Natural killer cell (primary cell): ENCODE measurements around the gene ELP5. TPM values are rescaled to one million over a fixed set of nuclear protein-coding genes. Genes with fewer than 3 reads are reported as not detected.

Experiments
- ATAC-seq, 3 donors: fragments of 150-1000 bp in 2 of 3; fragments of 200-7000 bp in 1 of 3; cut with Tn5 transposase; 1 replicate in 1 of 3; 2 replicates in 2 of 3; pipeline ENCODE4 v1.10.0; 2021; ENCODE audit warnings: mild to moderate bottlenecking in 2 of 3, moderate library complexity in 2 of 3
- DNase-seq, 2 donors: peaks; one replicate each; pipeline versions ENCODE4 v3.0.0 to v3.0.0-alpha.2; 2013 to 2021; ENCODE audit warnings: mixed read lengths in 1 of 2
- H3K27ac ChIP-seq: one replicate; pipeline ENCODE4 v1.5.1; 2013; ENCODE audit warnings: mild to moderate bottlenecking, low read length
- H3K27me3 ChIP-seq: one replicate; pipeline ENCODE4 v1.6.1; 2013; ENCODE audit warnings: low read length; ENCODE audit not compliant: control insufficient read depth, insufficient read depth
- H3K36me3 ChIP-seq: one replicate; pipeline ENCODE4 v1.6.1; 2013; ENCODE audit warnings: low read length; ENCODE audit not compliant: control insufficient read depth, insufficient read depth
- H3K4me1 ChIP-seq: one replicate; pipeline ENCODE4 v1.6.1; 2013; ENCODE audit warnings: low read length; ENCODE audit not compliant: control insufficient read depth, insufficient read depth
- H3K4me3 ChIP-seq: one replicate; pipeline ENCODE4 v1.5.1; 2013; ENCODE audit warnings: low read length
- H3K9me3 ChIP-seq: one replicate; pipeline ENCODE4 v1.6.1; 2013; ENCODE audit warnings: low read length; ENCODE audit not compliant: control insufficient read depth, insufficient read depth
- H3K27ac Mint-ChIP-seq, 2 donors: one replicate each; pipeline ENCODE4 v1.8.0; 2022; ENCODE audit warnings: mild to moderate bottlenecking in 2 of 2, mixed read lengths in 2 of 2, moderate library complexity in 1 of 2
- H3K27me3 Mint-ChIP-seq, 2 donors: one replicate each; pipeline ENCODE4 v1.8.0; 2022; ENCODE audit warnings: low read depth in 2 of 2, mixed read lengths in 2 of 2
- H3K36me3 Mint-ChIP-seq: one replicate; pipeline ENCODE4 v1.8.0; 2022; ENCODE audit warnings: mixed read lengths
- H3K4me1 Mint-ChIP-seq, 2 donors: one replicate each; pipeline ENCODE4 v1.8.0; 2022; ENCODE audit warnings: mixed read lengths in 2 of 2
- H3K4me3 Mint-ChIP-seq: one replicate; pipeline ENCODE4 v1.8.0; 2022; ENCODE audit warnings: mild to moderate bottlenecking, moderate library complexity, mixed read lengths
- H3K9me3 Mint-ChIP-seq, 2 donors: one replicate each; pipeline ENCODE4 v1.8.0; 2022; ENCODE audit warnings: mixed read lengths in 2 of 2
- WGBS: methylation state at CpG from one replicate; pipeline ENCODE4 v1.1.7; 2013; ENCODE audit warnings: missing lambda C conversion rate; ENCODE audit not compliant: insufficient coverage; 5-methylcytosine and 5-hydroxymethylcytosine counted together
- intact Hi-C: fragments of 100-400 bp; cut with micrococcal nuclease; formaldehyde crosslinking; loops from one replicate; pipeline ENCODE4 v1.14.2; 2022
- total RNA-seq, 4 donors: library from RNA; stranded (reverse); fragments of 120-200 nt in 1 of 4; gene quantifications; one replicate each; pipeline versions ENCODE4 v1.2.3 to v1.2.4, GENCODE V29; 2013 to 2022
- TF ChIP-seq, protein P1 (sequence below): fragments of 200-600 bp; IDR thresholded peaks from one replicate; pipeline ENCODE4 v1.8.0; 2022; ENCODE audit warnings: antibody characterized with exemption

The ELP5 gene
- total RNA-seq, 3 donors from 2014 or later (not counting 1 experiment from before 2014, with no cell fraction given), result 30.1 to 38.5 (median 30.3) TPM

GRCh38 chr17:7259555-7259889 is 7.5 kb downstream of the ELP5 start:
- intact Hi-C loops, result no loop called here
- WGBS, result 100% methylated on average over 4 of the region's 6 CpGs
- Histone ChIP-seq H3K9me3 (no peaks in the 10 kb centered on the region), H3K27me3 (peaks cover 22% of the 10 kb centered on the region), H3K4me1 (peaks cover 34% of the 10 kb centered on the region), H3K4me3 (no peak overlapping the region), H3K36me3 (peaks cover 33% of the 10 kb centered on the region), H3K27ac (no peak overlapping the region)
- H3K9me3 Mint-ChIP-seq, result no peaks in the 10 kb centered on the region
- peaks cover 17 to 22% of the 10 kb centered on the region in 2 donors for H3K4me1 Mint-ChIP-seq
- peaks cover 12% of the 10 kb centered on the region for H3K36me3 Mint-ChIP-seq
- DNase-seq (no peak), ATAC-seq (no peak)
- TF ChIP-seq, protein P1, sequence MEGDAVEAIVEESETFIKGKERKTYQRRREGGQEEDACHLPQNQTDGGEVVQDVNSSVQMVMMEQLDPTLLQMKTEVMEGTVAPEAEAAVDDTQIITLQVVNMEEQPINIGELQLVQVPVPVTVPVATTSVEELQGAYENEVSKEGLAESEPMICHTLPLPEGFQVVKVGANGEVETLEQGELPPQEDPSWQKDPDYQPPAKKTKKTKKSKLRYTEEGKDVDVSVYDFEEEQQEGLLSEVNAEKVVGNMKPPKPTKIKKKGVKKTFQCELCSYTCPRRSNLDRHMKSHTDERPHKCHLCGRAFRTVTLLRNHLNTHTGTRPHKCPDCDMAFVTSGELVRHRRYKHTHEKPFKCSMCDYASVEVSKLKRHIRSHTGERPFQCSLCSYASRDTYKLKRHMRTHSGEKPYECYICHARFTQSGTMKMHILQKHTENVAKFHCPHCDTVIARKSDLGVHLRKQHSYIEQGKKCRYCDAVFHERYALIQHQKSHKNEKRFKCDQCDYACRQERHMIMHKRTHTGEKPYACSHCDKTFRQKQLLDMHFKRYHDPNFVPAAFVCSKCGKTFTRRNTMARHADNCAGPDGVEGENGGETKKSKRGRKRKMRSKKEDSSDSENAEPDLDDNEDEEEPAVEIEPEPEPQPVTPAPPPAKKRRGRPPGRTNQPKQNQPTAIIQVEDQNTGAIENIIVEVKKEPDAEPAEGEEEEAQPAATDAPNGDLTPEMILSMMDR, result no peak
- H3K4me3 Mint-ChIP-seq, result no peak overlapping the region
- no peak overlapping the region for H3K27ac Mint-ChIP-seq
- peaks cover 14 to 16% of the 10 kb centered on the region in 2 donors for H3K27me3 Mint-ChIP-seq

- Histone ChIP-seq H3K4me1 (peaks cover 34% of the 10 kb centered on the region), H3K27ac (no peak overlapping the region), H3K27me3 (peaks cover 22% of the 10 kb centered on the region), H3K36me3 (peaks cover 28% of the 10 kb centered on the region), H3K9me3 (no peaks in the 10 kb centered on the region), H3K4me3 (no peak overlapping the region)
- ATAC-seq (no peak), DNase-seq (peak in 1 of 2 donors; percentile 9)
- Mint-ChIP-seq H3K36me3 (peaks cover 12% of the 10 kb centered on the region), H3K27me3 (peaks cover 14 to 16% of the 10 kb centered on the region in 2 donors), H3K9me3 (no peaks in the 10 kb centered on the region), H3K27ac (no peak overlapping the region), H3K4me3 (peak overlapping the region; percentile 47), H3K4me1 (peaks cover 17% of the 10 kb centered on the region in 2 donors)
- intact Hi-C loops, result no loop called here
- WGBS, result 93% methylated on average over 4 of the region's 4 CpGs
- TF ChIP-seq, protein P1, result no peak
These were observed 8.1 kb downstream of the ELP5 start for GRCh38 chr17:7260151-7260550.

DNA sequence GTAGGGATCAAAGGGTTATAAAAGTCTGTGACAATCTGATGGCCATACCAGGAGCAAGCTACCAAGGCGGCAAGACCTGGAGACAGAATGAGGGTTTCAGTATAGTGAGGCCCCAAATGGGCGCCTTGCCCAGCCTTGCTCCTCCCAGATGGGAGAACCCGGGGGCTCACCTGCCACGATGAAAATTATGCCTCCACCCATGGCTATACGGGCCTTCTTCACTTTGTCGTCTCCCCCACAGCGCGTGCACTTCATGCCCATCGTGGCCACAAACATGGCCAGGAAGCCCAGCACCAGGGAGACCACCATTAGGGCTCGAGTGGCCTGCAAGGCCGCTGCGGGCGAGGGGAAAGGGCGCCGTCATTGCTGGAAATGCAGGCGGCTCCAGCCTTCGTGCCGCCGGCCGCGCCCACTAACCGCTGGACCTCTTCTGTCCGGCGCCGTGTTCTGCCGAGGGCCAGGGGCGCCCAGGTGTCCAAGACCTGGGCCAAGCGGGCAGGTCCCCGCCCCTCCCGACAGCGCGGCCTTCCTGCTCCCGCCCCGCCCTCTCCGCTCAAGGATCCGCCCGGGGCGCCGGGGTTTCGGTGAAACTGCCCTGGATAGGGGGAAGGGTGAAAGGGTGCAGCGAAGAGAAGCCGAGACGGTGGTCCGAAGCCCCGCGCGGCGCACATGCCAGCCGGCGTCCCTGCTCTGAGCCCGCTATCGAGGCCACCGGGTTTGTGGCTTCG is 8.8 kb downstream of the ELP5 start:
- H3K27ac ChIP-seq, result no peak overlapping the region
- H3K9me3 Mint-ChIP-seq, result no peaks in the 10 kb centered on the region

More for the DNA sequence above, 8.8 kb downstream of the ELP5 start:
- TF ChIP-seq, protein P1, result no peak
- H3K4me1 ChIP-seq, result peaks cover 34% of the 10 kb centered on the region
- H3K4me3 Mint-ChIP-seq, result peak overlapping the region; percentile 66
- no peaks in the 10 kb centered on the region for H3K9me3 ChIP-seq
- peak; percentile 29 to 47 for DNase-seq
- H3K27ac Mint-ChIP-seq, result peak overlapping the region in 1 of 2 donors; percentile 64
- peaks cover 12% of the 10 kb centered on the region for H3K36me3 Mint-ChIP-seq
- H3K36me3 ChIP-seq, result peaks cover 23% of the 10 kb centered on the region
- peak overlapping the region; percentile 42 for H3K4me3 ChIP-seq
- ATAC-seq, result peak; percentile 38 to 62 (median 46)
- intact Hi-C loops, result no loop called here
- WGBS, result 10% methylated on average over 54 of the region's 54 CpGs
- H3K4me1 Mint-ChIP-seq, result peaks cover 17% of the 10 kb centered on the region in 2 donors
- peaks cover 22% of the 10 kb centered on the region for H3K27me3 ChIP-seq
- H3K27me3 Mint-ChIP-seq, result peaks cover 14 to 16% of the 10 kb centered on the region in 2 donors
